K562 (cell line): ENCODE measurements around the gene DLGAP1. TPM values are rescaled to one million over a fixed set of nuclear protein-coding genes. Genes with fewer than 3 reads are reported as not detected.
A peak's percentile ranks its signal among the peaks of the same experiment; 100 is the strongest.

Experiments used
- ATAC-seq: fragments of 200-7000 bp; cut with Tn5 transposase; 3 replicates; pipeline ENCODE4 v1.9.1; 2020; ENCODE audit warnings: moderate library complexity
- BruUV-seq: library from RNA; stranded (reverse); fragments of 400-500 nt; replicated peaks from 2 replicates; lab custom pipeline; 2021; lab: Mats Ljungman, UMichigan
- CTCF ChIA-PET: fragments of 300-600 bp; formaldehyde crosslinking; extraction: SDS; loops from one replicate; lab custom pipeline; 2021; ENCODE audit warnings: low intra/inter-chr PET ratio; lab: Yijun Ruan, JAX
- POLR2A ChIA-PET: fragments of 300-600, 350-650 bp; sonication (Branson Sonifier 250); formaldehyde crosslinking; extraction: SDS; loops from one replicate; lab custom pipeline; 2021; ENCODE audit warnings: antibody characterized with exemption, inconsistent platforms; lab: Yijun Ruan, JAX
- DNase-seq, 4 experiments: peaks; one replicate each; pipeline versions ENCODE4 v3.0.0 to v3.0.0-alpha.2; 2011 to 2018; ENCODE audit warnings: low spot score in 3 of 4, mixed read lengths in 3 of 4; ENCODE audit errors: extremely low read depth in 1 of 4
- FAIRE-seq: peaks from 2 replicates; lab custom pipeline; 2011; peaks lifted over from hg19 to GRCh38; lab: Jason Lieb, UNC
- H2AFZ ChIP-seq: 2 replicates; pipeline ENCODE4 v1.6.0; 2011; ENCODE audit warnings: low read depth, low read length, control low read depth, inconsistent platforms
- H3K27ac ChIP-seq: fragments of 200-600 bp; 3 replicates; pipeline ENCODE4 v1.8.0; 2011; ENCODE audit warnings: low read depth, mild to moderate bottlenecking, control low read depth, inconsistent platforms, low read length, moderate library complexity, mixed read lengths; ENCODE audit errors: extremely low read depth
- H3K27me3 ChIP-seq, 2 experiments: fragments of 300-600 bp in 1 of 2; 2 replicates in 1 of 2; 3 replicates in 1 of 2; pipeline versions ENCODE4 v1.6.0 to v1.8.0; 2011; ENCODE audit warnings: inconsistent platforms in 2 of 2, low read length in 2 of 2, mild to moderate bottlenecking in 1 of 2, mixed read lengths in 1 of 2, moderate library complexity in 1 of 2; ENCODE audit not compliant: control insufficient read depth in 2 of 2, insufficient read depth in 2 of 2
- H3K36me3 ChIP-seq: fragments of 300-600 bp; 3 replicates; pipeline ENCODE4 v1.8.0; 2011; ENCODE audit warnings: mild to moderate bottlenecking, low read length, inconsistent platforms; ENCODE audit not compliant: control insufficient read depth, insufficient read depth
- H3K4me1 ChIP-seq, 2 experiments: fragments of 200-600 bp in 1 of 2; replicated peaks in 1 of 2; 2 replicates in 1 of 2; 3 replicates in 1 of 2; pipeline versions ENCODE4 v1.5.1 to v1.8.0; 2011; ENCODE audit warnings: inconsistent platforms in 2 of 2, low read length in 2 of 2, mild to moderate bottlenecking in 1 of 2, mixed read lengths in 1 of 2, moderate library complexity in 1 of 2; ENCODE audit not compliant: control insufficient read depth in 2 of 2, insufficient read depth in 2 of 2
- H3K4me2 ChIP-seq: 2 replicates; pipeline ENCODE4 v1.6.1; 2011; ENCODE audit warnings: low read length, control low read depth, inconsistent platforms, mixed read lengths; ENCODE audit not compliant: insufficient read depth
- H3K4me3 ChIP-seq: fragments of 200-600 bp; sonication (generic), shearing (Covaris generic); 2 replicates; pipeline ENCODE4 v1.5.1; 2016; ENCODE audit warnings: control low read depth, inconsistent platforms
- H3K79me2 ChIP-seq: fragments of 200-600 bp; 3 replicates; pipeline ENCODE4 v1.8.0; 2011; ENCODE audit warnings: low read length, inconsistent platforms; ENCODE audit not compliant: control insufficient read depth, insufficient read depth
- H3K9ac ChIP-seq, 2 experiments: 2 replicates each; pipeline versions ENCODE4 v1.6.0 to v1.6.1; 2011; ENCODE audit warnings: low read depth in 2 of 2, low read length in 2 of 2, control low read depth in 1 of 2, inconsistent platforms in 1 of 2, mild to moderate bottlenecking in 1 of 2, mixed read lengths in 1 of 2; ENCODE audit not compliant: insufficient read depth in 1 of 2
- H3K9me1 ChIP-seq: one replicate; pipeline ENCODE4 v1.6.0; 2011; ENCODE audit warnings: inconsistent platforms, mild to moderate bottlenecking, low read length, moderate library complexity; ENCODE audit not compliant: control insufficient read depth, insufficient read depth
- H3K9me3 ChIP-seq: replicated peaks from 2 replicates; pipeline ENCODE4 v1.5.1; 2011; ENCODE audit warnings: low read depth, low read length, inconsistent platforms; ENCODE audit not compliant: control insufficient read depth, insufficient read depth
- H4K20me1 ChIP-seq: replicated peaks from 2 replicates; pipeline ENCODE4 v1.6.1; 2011; ENCODE audit warnings: low read length, inconsistent platforms, mixed read lengths; ENCODE audit not compliant: control insufficient read depth, insufficient read depth
- DMBX1 ChIP-seq: fragments of 250-450 bp; sonication (Bioruptor Pico); IDR thresholded peaks from 2 replicates; pipeline ENCODE4 v1.8.0; 2022; ENCODE audit warnings: inconsistent platforms, mild to moderate bottlenecking, moderate library complexity, borderline replicate concordance
- FOXK1 ChIP-seq: sonication (generic); formaldehyde crosslinking; IDR thresholded peaks from 2 replicates; pipeline ENCODE4 v1.8.0; 2022; ENCODE audit warnings: missing genetic modification reagents, mild to moderate bottlenecking, borderline replicate concordance
- HCFC1 ChIP-seq: IDR thresholded peaks from 2 replicates; pipeline ENCODE4 v1.6.1; 2012; ENCODE audit warnings: low read depth, low read length, improper control_type of control experiment
- POLR3A ChIP-seq: IDR thresholded peaks from 2 replicates; pipeline ENCODE4 v1.6.1; 2011; ENCODE audit warnings: borderline replicate concordance, mild to moderate bottlenecking, moderate library complexity; ENCODE audit not compliant: insufficient read length, insufficient read depth; ENCODE audit errors: extremely low read depth
- RAD51 ChIP-seq: fragments of 450-650 bp; IDR thresholded peaks from 2 replicates; pipeline ENCODE4 v1.7.1; 2016; ENCODE audit warnings: low read depth, mild to moderate bottlenecking, borderline replicate concordance
- SP2 ChIP-seq: IDR thresholded peaks from 2 replicates; pipeline ENCODE4 v1.6.1; 2011; ENCODE audit warnings: mild to moderate bottlenecking, low read depth, low read length, moderate library complexity; ENCODE audit not compliant: poor library complexity, severe bottlenecking; ENCODE audit errors: extremely low read depth
- U2AF1 ChIP-seq: fragments of 200-400 bp; formaldehyde crosslinking; optimal IDR thresholded peaks from 2 replicates; pipeline ENCODE3; 2017; ENCODE audit warnings: mild to moderate bottlenecking, low read depth, low read length, moderate library complexity
- WGBS: fragments of 100-300 bp; shearing (Covaris generic); methylation state at CpG from one replicate; pipeline ENCODE4 v1.1.6; 2016; ENCODE audit warnings: low coverage, mixed read lengths; ENCODE audit not compliant: insufficient coverage; ENCODE audit errors: missing lambda C conversion rate; 5-methylcytosine and 5-hydroxymethylcytosine counted together
- in situ Hi-C: fragments of 300-500 bp; cut with MboI; formaldehyde crosslinking; loops from 4 replicates; pipeline ENCODE4 v1.15.0; 2018; ENCODE audit warnings: inconsistent platforms, mixed read lengths
- intact Hi-C: fragments of 100-400 bp; cut with micrococcal nuclease; formaldehyde crosslinking; loops from 2 replicates; pipeline ENCODE4 v1.14.2; 2022
- polyA plus RNA-seq, 8 experiments: library from polyadenylated mRNA; depleted of rRNA in 4 of 8; stranded (reverse) in 5 of 8; unstranded in 3 of 8; fragments of >200 nt; fragmentation: Nextera tagmentation in 2 of 8; fragmentation: Illumina TruSeq in 1 of 8; extraction: Ambion mirVana in 2 of 8; extraction: Trizol in 1 of 8; gene quantifications; 2 replicates each; pipeline versions ENCODE4 v1.2.1 to v1.2.3, GENCODE V29; 2011 to 2014; ENCODE audit warnings: inconsistent platforms in 1 of 8, missing spikeins in 1 of 8
- total RNA-seq, 7 experiments: library from RNA; depleted of rRNA in 6 of 7; stranded (reverse); fragments of >200 nt in 6 of 7; fragmentation: Illumina TruSeq in 2 of 7; extraction: Trizol in 2 of 7; gene quantifications; 2 replicates each; pipeline versions ENCODE4 v1.2.1 to v1.2.3, GENCODE V29; 2011 to 2021; ENCODE audit warnings: low replicate concordance in 1 of 7
- TF ChIP-seq, protein P1 (sequence below): fragments of 250-450 bp; sonication (Bioruptor Pico); IDR thresholded peaks from 2 replicates; pipeline ENCODE4 v1.8.0; 2021; ENCODE audit warnings: moderate library complexity, mild to moderate bottlenecking, inconsistent platforms
- TF ChIP-seq, protein P2 (sequence below): fragments of 250-450 bp; sonication (Bioruptor Pico); IDR thresholded peaks from 2 replicates; pipeline ENCODE4 v1.8.0; 2022; ENCODE audit warnings: inconsistent platforms, mild to moderate bottlenecking, moderate library complexity, borderline replicate concordance
- TF ChIP-seq, protein P3 (sequence below): fragments of 450-650 bp; formaldehyde crosslinking; IDR thresholded peaks from 2 replicates; pipeline ENCODE4 v1.4.0; 2022; ENCODE audit warnings: mild to moderate bottlenecking, moderate library complexity
- TF ChIP-seq, protein P4 (sequence below): fragments of 450-650 bp; formaldehyde crosslinking; IDR thresholded peaks from 2 replicates; pipeline ENCODE4 v1.4.0; 2020; ENCODE audit warnings: mild to moderate bottlenecking
- TF ChIP-seq, protein P5 (sequence below): sonication (generic); IDR thresholded peaks from 2 replicates; pipeline ENCODE4 v1.6.1; 2016

The DLGAP1 gene
- total and polyA plus RNA-seq, 9 of the 15 experiments (the other 6 are each of a cell fraction or from before 2014, with no cell fraction given) = 0.04 to 0.22 (median 0.08) TPM

DNA sequence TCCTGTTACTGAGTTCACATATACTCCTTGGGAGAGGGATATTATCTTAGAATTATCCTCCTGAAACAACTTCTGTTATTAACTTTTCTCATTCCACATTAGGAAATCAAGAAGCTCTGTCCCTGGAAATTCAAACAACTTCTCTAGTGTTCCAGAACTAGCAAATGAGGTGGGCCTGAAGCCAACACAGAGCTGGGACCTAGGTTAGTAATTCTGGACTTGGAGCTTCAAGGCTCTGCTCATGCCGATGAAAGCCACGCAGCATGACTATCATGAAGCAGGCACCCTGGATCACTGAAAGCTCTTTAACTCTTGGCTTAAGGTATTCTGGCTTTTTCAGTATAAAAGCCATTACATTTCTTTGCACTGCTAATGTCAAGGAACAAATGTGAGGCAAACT is 762.4 kb downstream of the DLGAP1 start:
- FAIRE-seq = no peak
- no peak for DNase-seq
- TF ChIP-seq, protein P1, sequence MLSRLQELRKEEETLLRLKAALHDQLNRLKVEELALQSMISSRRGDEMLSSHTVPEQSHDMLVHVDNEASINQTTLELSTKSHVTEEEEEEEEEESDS = no peak
- TF ChIP-seq, protein P2, sequence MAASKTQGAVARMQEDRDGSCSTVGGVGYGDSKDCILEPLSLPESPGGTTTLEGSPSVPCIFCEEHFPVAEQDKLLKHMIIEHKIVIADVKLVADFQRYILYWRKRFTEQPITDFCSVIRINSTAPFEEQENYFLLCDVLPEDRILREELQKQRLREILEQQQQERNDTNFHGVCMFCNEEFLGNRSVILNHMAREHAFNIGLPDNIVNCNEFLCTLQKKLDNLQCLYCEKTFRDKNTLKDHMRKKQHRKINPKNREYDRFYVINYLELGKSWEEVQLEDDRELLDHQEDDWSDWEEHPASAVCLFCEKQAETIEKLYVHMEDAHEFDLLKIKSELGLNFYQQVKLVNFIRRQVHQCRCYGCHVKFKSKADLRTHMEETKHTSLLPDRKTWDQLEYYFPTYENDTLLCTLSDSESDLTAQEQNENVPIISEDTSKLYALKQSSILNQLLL = no peak
- TF ChIP-seq FOXK1 (CRISPR knock-in tag) (no peak), U2AF1 (no peak), RAD51 (no peak), HCFC1 (no peak), DMBX1 (CRISPR knock-in tag) (no peak), SP2 (no peak), POLR3A (no peak)
- TF ChIP-seq, protein P3, sequence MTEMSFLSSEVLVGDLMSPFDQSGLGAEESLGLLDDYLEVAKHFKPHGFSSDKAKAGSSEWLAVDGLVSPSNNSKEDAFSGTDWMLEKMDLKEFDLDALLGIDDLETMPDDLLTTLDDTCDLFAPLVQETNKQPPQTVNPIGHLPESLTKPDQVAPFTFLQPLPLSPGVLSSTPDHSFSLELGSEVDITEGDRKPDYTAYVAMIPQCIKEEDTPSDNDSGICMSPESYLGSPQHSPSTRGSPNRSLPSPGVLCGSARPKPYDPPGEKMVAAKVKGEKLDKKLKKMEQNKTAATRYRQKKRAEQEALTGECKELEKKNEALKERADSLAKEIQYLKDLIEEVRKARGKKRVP = no peak
- TF ChIP-seq, protein P4, sequence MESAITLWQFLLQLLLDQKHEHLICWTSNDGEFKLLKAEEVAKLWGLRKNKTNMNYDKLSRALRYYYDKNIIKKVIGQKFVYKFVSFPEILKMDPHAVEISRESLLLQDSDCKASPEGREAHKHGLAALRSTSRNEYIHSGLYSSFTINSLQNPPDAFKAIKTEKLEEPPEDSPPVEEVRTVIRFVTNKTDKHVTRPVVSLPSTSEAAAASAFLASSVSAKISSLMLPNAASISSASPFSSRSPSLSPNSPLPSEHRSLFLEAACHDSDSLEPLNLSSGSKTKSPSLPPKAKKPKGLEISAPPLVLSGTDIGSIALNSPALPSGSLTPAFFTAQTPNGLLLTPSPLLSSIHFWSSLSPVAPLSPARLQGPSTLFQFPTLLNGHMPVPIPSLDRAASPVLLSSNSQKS (CRISPR knock-in tag) = no peak
- TF ChIP-seq, protein P5, sequence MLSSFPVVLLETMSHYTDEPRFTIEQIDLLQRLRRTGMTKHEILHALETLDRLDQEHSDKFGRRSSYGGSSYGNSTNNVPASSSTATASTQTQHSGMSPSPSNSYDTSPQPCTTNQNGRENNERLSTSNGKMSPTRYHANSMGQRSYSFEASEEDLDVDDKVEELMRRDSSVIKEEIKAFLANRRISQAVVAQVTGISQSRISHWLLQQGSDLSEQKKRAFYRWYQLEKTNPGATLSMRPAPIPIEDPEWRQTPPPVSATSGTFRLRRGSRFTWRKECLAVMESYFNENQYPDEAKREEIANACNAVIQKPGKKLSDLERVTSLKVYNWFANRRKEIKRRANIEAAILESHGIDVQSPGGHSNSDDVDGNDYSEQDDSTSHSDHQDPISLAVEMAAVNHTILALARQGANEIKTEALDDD = no peak
- ATAC-seq = peak; percentile 66
- Histone ChIP-seq H3K9me1 (no peaks in the 10 kb centered on the region), H3K27me3 (no peaks in the 10 kb centered on the region), H3K36me3 (no peaks in the 10 kb centered on the region), H3K4me3 (no peak overlapping the region), H2AFZ (no peak overlapping the region; the same call in 1 of the 2 replicates), H3K9ac (no peak overlapping the region; a peak in 1 of 4 replicates), H4K20me1 (no peaks in the 10 kb centered on the region), H3K9me3 (no peaks in the 10 kb centered on the region), H3K79me2 (no peaks in the 10 kb centered on the region), H3K27ac (no peak overlapping the region), H3K4me1 (no peaks in the 10 kb centered on the region; a peak in 1 of 5 replicates), H3K4me2 (no peak overlapping the region)
- intact Hi-C loops (no loop called here), in situ Hi-C loops (no loop called here)
- no TSS peak for BruUV-seq
- 53% methylated on average over 2 of the region's 2 CpGs for WGBS
- ChIA-PET CTCF (no interaction called here), POLR2A (interaction anchor here (0.7 to 3.2 kb wide), 7 partner anchors 8 to 89 kb away, joined by 3 to 12 read pairs (median 4); no protein-coding TSS in a partner anchor)
